Small intestine (tissue), 7 donors: ENCODE measurements around the gene MPRIP. TPM values are rescaled to one million over a fixed set of nuclear protein-coding genes. Genes with fewer than 3 reads are reported as not detected.

Source experiments
- DNase-seq, 2 donors: peaks; one replicate each; pipeline versions ENCODE4 v3.0.0 to v3.0.0-alpha.2; 2013
- FAIRE-seq: peaks from 2 replicates; lab custom pipeline; 2012; peaks lifted over from hg19 to GRCh38; lab: Jason Lieb, UNC
- H3K27ac ChIP-seq, 3 donors: one replicate each; pipeline ENCODE4 v1.5.1; 2013; ENCODE audit warnings: low read length in 2 of 3, mild to moderate bottlenecking in 2 of 3, control low read depth in 1 of 3, inconsistent platforms in 1 of 3, low read depth in 1 of 3, moderate library complexity in 1 of 3
- H3K27me3 ChIP-seq, 3 donors: one replicate each; pipeline ENCODE4 v1.6.1; 2013; ENCODE audit warnings: low read length in 3 of 3, inconsistent platforms in 1 of 3; ENCODE audit not compliant: control insufficient read depth in 3 of 3, insufficient read depth in 3 of 3
- H3K36me3 ChIP-seq, 3 donors: one replicate each; pipeline ENCODE4 v1.6.1; 2013; ENCODE audit warnings: low read length in 3 of 3, inconsistent platforms in 1 of 3, low read depth in 1 of 3, mild to moderate bottlenecking in 1 of 3, moderate library complexity in 1 of 3; ENCODE audit not compliant: control insufficient read depth in 3 of 3, insufficient read depth in 2 of 3
- H3K4me1 ChIP-seq, 3 donors: one replicate each; pipeline ENCODE4 v1.6.1; 2013; ENCODE audit warnings: low read length in 2 of 3, inconsistent platforms in 1 of 3, low read depth in 1 of 3, mild to moderate bottlenecking in 1 of 3, moderate library complexity in 1 of 3; ENCODE audit not compliant: control insufficient read depth in 3 of 3, insufficient read depth in 2 of 3
- H3K4me3 ChIP-seq, 3 donors: one replicate each; pipeline ENCODE4 v1.5.1; 2013; ENCODE audit warnings: low read length in 3 of 3, control low read depth in 1 of 3, inconsistent platforms in 1 of 3, low read depth in 1 of 3, mild to moderate bottlenecking in 1 of 3, moderate library complexity in 1 of 3
- H3K9me3 ChIP-seq, 2 donors: one replicate each; pipeline ENCODE4 v1.6.1; 2013; ENCODE audit warnings: low read depth in 1 of 2, low read length in 1 of 2; ENCODE audit not compliant: control insufficient read depth in 2 of 2, insufficient read depth in 1 of 2
- WGBS, 3 donors: extraction: QIAGEN DNeasy Blood & Tissue Kit; methylation state at CpG; one replicate each; pipeline ENCODE4 v1.1.7; 2013; 5-methylcytosine and 5-hydroxymethylcytosine counted together
- polyA plus RNA-seq, 4 donors: library from polyadenylated mRNA; stranded (reverse) in 3 of 4; unstranded in 1 of 4; fragments of 200-250 nt in 3 of 4; fragments of 120-200 nt in 1 of 4; gene quantifications; one replicate each; pipeline versions ENCODE4 v1.2.1 to v1.2.3, GENCODE V29; 2013
- donor health status: healthy with polysubstance abuse.
- donor health status: control.
- donor health status: control.
- donor health status: Bipolar disorder and iron deficiency.
- donor health status: healthy.

Gene MPRIP
- polyA plus RNA-seq, 4 donors = 98.9 to 233 (median 190) TPM

DNA sequence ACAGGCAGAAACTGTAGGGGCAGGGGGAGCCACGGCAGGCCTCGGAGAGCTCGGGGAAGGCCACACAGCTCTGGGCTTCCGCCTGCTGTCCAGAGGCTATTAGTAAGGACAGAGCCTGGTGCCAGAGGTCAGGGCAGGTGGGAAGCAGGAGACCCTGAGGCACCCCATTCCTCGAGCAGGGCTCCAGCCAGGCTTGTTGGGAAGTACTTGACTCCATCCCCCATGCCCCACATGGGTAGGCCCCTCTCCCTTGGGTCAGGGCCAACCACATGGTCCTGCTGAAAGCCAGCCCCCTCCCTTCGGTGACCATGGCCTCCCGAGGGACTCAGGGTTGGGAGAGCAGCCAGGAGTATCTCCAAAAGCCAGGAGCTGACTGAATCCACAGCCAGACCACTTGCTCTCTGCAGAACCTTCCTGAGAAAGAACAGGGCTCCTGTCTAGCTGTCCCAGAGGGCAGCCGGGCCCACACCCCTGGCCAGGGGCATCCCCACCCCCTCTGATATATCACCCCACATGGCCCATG lies 17.4 kb upstream of the MPRIP start:
- H3K27me3 ChIP-seq = no peaks in the 10 kb centered on the region
- H3K9me3 ChIP-seq = no peaks in the 10 kb centered on the region
- H3K4me3 ChIP-seq = no peak overlapping the region
- DNase-seq (no peak), FAIRE-seq (no peak)
- peaks cover 0 to 4% (median 0%) of the 10 kb centered on the region in 3 donors for H3K36me3 ChIP-seq
- no peak overlapping the region for H3K27ac ChIP-seq
- whole genome bisulfite sequencing, 3 donors = 78 to 85% (median 79%) methylated on average over 8 of the region's 8 CpGs
- H3K4me1 ChIP-seq = peaks cover 6 to 69% (median 8%) of the 10 kb centered on the region in 3 donors

DNA sequence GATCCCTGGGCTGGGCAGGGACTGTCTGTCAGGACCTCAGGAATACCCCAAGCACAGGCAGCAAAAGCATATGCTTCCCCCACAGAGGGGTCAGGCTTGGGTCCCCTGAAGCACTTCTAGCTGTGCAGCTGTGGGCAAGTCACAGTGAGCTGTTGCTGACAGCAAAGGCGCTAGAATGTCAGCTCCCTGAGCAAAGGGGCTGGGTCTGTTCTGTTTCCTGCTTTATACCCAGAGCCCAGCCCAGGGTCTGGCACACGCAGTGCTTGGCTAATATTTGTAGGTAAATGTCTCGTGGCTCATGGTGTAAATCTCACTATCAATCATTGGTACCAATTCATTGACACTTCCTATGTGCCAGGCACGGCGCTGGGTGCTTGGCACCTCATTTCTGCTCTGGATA lies 16.6 kb upstream of the MPRIP start:
- no peak for FAIRE-seq
- no peak overlapping the region for H3K27ac ChIP-seq
- peaks cover 0 to 4% (median 0%) of the 10 kb centered on the region in 3 donors for H3K36me3 ChIP-seq
- 76 to 84% (median 78%) methylated on average over 5 of the region's 5 CpGs for WGBS, 3 donors
- H3K4me3 ChIP-seq = no peak overlapping the region
- H3K4me1 ChIP-seq = peaks cover 6 to 67% (median 8%) of the 10 kb centered on the region in 3 donors
- DNase-seq = no peak
- H3K9me3 ChIP-seq = no peaks in the 10 kb centered on the region
- no peaks in the 10 kb centered on the region for H3K27me3 ChIP-seq

DNA sequence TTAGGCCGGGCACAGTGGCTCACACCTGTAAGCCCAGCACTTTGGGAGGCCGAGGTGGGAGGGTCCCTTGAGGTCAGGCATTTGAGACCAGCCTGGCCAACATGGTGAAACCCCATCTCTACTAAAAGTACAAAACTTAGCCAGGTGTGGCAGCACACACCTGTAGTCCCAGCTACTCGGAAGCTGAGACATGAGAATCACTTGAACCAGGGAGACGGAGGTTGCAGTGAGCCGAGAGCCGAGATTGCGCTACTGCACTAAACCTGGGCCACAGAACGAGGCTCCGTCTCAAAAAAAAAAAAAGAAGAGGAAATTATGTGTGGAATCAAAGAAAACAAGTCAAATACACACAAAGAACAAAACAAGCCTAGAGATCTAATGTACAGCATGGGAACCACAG lies 16.1 kb upstream of the MPRIP start:
- H3K27ac ChIP-seq = no peak overlapping the region

DNA sequence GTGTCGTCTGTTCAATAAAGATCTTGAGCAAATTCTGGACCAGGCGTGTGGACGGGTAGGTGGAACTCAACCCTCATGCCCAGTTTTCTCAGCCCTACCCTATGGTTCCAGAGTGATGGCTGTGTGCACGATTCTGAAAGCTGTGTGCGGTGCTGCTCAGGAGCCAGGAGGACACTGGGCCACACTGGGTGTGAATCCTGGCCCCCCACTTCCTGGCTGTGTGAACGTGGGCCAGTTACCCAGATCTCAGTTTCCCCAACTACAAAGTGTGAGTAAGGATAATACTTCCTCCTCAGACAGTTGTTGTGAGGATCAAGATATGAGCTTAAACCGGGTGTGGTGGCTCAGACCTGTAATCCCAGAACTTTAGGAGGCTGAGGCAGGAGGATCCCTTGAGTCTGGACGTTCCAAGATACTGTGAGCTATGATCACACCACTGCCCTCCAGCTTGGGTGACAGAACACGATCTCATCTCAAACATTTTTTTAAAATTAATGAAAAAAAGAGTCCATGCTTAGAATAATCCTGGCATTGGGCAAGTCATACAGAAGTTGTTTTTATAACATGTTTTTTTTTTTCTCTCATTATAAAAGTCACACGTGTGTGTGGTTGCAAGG lies 14.7 kb upstream of the MPRIP start:
- Histone ChIP-seq H3K9me3 (no peaks in the 10 kb centered on the region), H3K27ac (peak overlapping the region; percentile 15 to 89 (median 53)), H3K4me3 (no peak overlapping the region), H3K27me3 (no peaks in the 10 kb centered on the region), H3K4me1 (peaks cover 2 to 55% (median 3%) of the 10 kb centered on the region in 3 donors), H3K36me3 (no peaks in the 10 kb centered on the region)
- 59 to 75% (median 63%) methylated on average over 10 of the region's 10 CpGs for WGBS, 3 donors
- FAIRE-seq (no peak), DNase-seq (peak; percentile 38 to 47)

More for the DNA sequence above, 16.1 kb upstream of the MPRIP start:
- peaks cover 3 to 61% (median 4%) of the 10 kb centered on the region in 3 donors for H3K4me1 ChIP-seq
- no peak for FAIRE-seq
- no peaks in the 10 kb centered on the region for H3K9me3 ChIP-seq
- peaks cover 0 to 4% (median 0%) of the 10 kb centered on the region in 3 donors for H3K36me3 ChIP-seq
- no peak for DNase-seq
- 71 to 81% (median 79%) methylated on average over 9 of the region's 9 CpGs for WGBS, 3 donors
- no peaks in the 10 kb centered on the region for H3K27me3 ChIP-seq
- no peak overlapping the region for H3K4me3 ChIP-seq

DNA sequence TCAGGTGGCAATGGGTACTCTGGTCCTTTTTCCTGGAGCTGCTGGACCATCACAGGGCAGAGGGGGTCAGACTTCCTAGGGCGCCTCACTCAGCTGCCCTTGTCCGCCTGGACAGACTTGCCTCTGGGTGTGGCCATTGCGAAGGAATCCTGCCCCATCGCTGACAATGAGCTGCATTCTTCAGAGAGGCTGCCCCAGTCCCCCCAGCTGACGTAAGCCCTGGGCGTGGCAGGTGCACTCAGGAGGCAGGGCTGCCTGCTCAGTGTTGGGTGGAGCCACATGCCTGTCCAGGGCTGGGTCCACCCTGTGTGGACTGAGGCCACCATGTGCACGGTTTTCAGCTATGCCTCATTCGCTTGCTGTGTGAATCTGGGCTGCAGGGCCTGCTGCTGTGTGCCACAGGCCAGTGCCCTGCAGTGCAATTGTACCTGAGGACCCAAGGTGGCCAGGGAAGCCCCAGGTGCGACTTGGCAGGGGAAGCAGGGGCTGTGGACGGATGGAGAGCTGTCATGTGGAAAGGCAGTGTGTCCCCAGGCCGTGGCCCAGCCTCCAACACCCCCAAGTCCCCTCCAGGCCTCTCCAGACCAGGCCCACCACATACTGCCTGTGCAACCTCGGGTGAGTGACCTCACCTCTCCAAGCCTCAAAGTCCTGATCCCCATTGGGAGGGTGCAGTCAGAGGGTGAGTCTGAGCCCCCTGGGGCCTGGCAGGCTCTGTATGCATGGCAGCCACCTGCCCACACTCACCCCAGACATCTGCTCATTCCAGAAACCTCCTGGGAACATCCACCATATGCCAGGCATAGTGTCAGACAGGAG lies 14.0 kb upstream of the MPRIP start:
- no peaks in the 10 kb centered on the region for H3K27me3 ChIP-seq
- FAIRE-seq (no peak), DNase-seq (peak; percentile 98 to 99)
- 18 to 49% (median 28%) methylated on average over 11 to 12 of the region's 12 CpGs for WGBS, 3 donors
- no peak overlapping the region for H3K4me3 ChIP-seq
- no peaks in the 10 kb centered on the region for H3K36me3 ChIP-seq
- H3K9me3 ChIP-seq = no peaks in the 10 kb centered on the region
- peaks cover 2 to 49% (median 3%) of the 10 kb centered on the region in 3 donors for H3K4me1 ChIP-seq
- H3K27ac ChIP-seq = peak overlapping the region in 2 of 3 donors; percentile 28 to 89

DNA sequence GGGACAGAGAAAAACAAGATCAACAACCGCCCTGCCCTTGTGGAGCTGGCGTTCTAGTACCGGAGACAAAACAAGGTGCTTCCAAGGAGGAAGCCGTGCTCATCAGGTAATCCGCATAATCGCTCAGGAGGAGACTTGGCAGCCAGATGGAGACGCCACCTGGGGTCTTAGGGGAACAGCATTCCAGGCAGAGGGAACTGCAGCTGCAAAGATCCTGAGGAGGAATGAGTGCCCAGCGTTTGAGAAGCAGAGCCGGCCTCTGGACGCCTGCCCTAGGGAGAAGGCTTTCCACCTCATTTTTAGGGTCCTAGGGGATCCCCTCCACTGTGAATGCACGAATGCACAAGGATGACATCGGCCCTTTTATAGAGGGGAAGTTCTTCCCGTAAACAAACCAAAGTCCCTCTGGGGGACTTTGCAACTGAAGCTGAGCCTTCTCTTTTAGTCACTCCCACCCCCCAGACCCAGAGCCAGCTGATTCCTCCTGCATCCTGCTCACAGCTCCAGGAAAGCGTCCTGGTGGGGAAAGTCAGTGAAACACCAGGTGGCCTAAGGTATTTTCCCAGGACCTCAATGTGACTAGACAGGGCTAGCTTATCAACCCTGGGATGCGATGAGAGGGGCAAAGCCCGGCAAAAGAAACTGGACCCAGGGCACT lies 13.2 kb upstream of the MPRIP start:
- Histone ChIP-seq H3K4me1 (peaks cover 2 to 49% (median 3%) of the 10 kb centered on the region in 3 donors), H3K27ac (peak overlapping the region in 1 of 3 donors; percentile 89), H3K27me3 (no peaks in the 10 kb centered on the region), H3K9me3 (no peaks in the 10 kb centered on the region), H3K36me3 (no peaks in the 10 kb centered on the region), H3K4me3 (no peak overlapping the region)
- no peak for FAIRE-seq
- WGBS, 3 donors = 54 to 66% (median 55%) methylated on average over 16 of the region's 16 CpGs
- DNase-seq = peak; percentile 39 to 83

DNA sequence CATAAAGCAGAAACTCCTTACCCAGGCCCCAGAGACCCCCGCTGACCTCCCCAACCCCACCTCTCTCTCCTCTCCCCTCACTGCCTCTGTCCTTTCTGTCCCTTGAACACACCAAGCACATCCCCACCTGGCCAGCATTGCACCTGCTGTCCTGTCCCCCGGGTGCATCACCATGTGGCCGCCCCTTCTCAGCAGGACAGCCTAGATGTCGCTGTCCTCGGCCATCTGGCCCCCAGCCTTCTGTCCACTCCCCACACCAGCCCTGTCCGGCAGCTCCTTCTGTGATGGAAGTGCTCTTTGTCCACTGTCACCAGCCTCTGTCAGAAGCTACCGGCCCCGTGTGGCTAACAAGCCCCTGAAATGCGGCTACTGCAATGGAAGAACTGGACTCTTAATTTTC lies 12.3 kb upstream of the MPRIP start:
- Histone ChIP-seq H3K9me3 (no peaks in the 10 kb centered on the region), H3K27me3 (no peaks in the 10 kb centered on the region), H3K27ac (peak overlapping the region in 1 of 3 donors; percentile 89), H3K36me3 (no peaks in the 10 kb centered on the region), H3K4me3 (no peak overlapping the region), H3K4me1 (peaks cover 2 to 47% (median 3%) of the 10 kb centered on the region in 3 donors)
- no peak for DNase-seq
- 83 to 93% (median 92%) methylated on average over 9 of the region's 9 CpGs for WGBS, 3 donors
- FAIRE-seq = no peak
